GM12865 (cell line): ENCODE data around the gene RBMS3.

Experiments
- DNase-seq: peaks from one replicate; pipeline ENCODE4 v3.0.0; 2010; ENCODE audit warnings: low read depth
- H3K4me3 ChIP-seq: 2 replicates; pipeline ENCODE4 v1.5.1; 2011; ENCODE audit warnings: mild to moderate bottlenecking, low read depth, low read length, control low read depth
- TF ChIP-seq, protein P1 (sequence below): IDR thresholded peaks from 2 replicates; pipeline ENCODE4 v1.5.1; 2011; ENCODE audit warnings: low read length, control low read depth, low read depth, inconsistent platforms; ENCODE audit not compliant: insufficient read depth; ENCODE audit errors: missing control alignments

Gene RBMS3

DNA sequence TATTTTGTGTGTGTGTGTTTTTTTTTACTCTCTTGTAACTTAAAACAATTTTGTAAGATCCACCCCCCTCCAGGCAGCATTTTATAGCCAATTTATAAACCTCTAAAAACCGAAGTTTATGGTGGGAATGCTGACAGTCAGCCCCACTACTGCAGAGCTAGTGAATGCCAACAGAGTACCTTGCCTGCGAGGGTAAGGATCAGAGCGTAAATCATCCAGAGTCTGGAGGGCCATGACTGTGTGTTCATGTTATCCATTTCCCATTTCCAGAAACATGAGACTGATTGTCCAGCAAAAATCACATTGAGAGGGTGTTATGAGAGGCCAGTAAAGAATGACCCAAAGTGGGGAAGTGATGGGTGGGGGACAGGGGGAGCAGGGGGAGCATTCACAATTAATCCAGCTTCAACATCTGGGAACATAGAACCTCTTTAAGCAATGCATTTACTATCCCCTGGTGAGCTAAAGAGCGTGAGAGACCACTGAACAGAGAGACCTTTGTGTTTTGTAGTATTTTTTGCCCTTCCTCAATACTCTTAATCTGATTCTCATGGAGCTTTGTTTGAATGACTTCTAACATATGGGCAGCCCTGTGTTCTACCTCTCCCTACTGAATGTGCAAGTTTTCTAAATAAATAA, 464.5 kb downstream of the RBMS3 start:
- no peak for DNase-seq
- no peak overlapping the region for H3K4me3 ChIP-seq
- TF ChIP-seq, protein P1, sequence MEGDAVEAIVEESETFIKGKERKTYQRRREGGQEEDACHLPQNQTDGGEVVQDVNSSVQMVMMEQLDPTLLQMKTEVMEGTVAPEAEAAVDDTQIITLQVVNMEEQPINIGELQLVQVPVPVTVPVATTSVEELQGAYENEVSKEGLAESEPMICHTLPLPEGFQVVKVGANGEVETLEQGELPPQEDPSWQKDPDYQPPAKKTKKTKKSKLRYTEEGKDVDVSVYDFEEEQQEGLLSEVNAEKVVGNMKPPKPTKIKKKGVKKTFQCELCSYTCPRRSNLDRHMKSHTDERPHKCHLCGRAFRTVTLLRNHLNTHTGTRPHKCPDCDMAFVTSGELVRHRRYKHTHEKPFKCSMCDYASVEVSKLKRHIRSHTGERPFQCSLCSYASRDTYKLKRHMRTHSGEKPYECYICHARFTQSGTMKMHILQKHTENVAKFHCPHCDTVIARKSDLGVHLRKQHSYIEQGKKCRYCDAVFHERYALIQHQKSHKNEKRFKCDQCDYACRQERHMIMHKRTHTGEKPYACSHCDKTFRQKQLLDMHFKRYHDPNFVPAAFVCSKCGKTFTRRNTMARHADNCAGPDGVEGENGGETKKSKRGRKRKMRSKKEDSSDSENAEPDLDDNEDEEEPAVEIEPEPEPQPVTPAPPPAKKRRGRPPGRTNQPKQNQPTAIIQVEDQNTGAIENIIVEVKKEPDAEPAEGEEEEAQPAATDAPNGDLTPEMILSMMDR: no peak

DNA sequence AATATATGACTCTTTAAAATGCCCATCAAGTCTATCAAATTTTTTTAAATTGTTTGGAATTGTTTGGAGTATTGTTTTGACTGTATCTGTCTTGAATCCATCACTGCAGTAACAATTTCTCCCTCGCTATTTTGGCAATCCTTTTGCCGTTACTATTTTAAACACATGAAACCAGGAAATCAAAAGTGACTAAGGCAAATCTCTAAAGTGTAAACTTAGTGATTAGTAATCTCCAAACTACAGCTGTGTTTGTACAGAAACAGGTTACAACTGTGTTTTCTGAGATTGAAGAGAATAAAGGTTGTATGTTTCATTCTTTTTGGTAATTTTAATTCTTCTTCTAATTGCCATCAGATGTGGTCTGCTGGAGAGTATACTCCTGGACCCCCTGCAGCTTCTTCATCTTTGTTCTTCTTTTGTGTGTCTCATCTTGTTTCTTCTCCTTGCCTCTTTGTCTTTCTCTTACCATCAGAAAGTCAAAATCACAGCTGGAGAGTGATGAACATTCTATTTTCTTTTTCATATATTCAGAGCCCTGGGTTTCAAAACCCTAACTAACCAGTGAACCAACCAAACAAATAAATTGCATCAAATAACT, 465.4 kb downstream of the RBMS3 start:
- no peak overlapping the region for H3K4me3 ChIP-seq
- no peak for DNase-seq

DNA sequence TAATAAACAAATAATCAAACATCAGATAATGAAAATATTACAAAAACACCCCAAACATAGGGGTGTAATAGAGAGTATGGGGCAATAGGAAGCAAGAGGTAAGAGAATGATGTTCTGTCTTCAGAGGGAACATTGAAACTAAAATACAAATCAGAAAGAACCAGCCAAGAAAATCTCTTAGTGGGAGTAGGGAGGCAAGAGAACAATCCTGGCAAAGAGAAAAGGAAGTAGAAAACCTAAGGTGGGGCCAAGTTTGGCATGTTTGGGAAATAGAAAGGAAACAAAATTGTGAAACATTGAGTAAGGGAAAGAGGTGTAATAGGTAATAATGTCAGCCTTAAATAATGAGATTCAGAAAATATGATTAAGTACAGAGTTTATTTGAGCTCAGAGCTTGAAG, 467.1 kb downstream of the RBMS3 start:
- no peak overlapping the region for H3K4me3 ChIP-seq
- TF ChIP-seq, protein P1: no peak
- DNase-seq: no peak

More for the DNA sequence above, 465.4 kb downstream of the RBMS3 start:
- TF ChIP-seq, protein P1: no peak

DNA sequence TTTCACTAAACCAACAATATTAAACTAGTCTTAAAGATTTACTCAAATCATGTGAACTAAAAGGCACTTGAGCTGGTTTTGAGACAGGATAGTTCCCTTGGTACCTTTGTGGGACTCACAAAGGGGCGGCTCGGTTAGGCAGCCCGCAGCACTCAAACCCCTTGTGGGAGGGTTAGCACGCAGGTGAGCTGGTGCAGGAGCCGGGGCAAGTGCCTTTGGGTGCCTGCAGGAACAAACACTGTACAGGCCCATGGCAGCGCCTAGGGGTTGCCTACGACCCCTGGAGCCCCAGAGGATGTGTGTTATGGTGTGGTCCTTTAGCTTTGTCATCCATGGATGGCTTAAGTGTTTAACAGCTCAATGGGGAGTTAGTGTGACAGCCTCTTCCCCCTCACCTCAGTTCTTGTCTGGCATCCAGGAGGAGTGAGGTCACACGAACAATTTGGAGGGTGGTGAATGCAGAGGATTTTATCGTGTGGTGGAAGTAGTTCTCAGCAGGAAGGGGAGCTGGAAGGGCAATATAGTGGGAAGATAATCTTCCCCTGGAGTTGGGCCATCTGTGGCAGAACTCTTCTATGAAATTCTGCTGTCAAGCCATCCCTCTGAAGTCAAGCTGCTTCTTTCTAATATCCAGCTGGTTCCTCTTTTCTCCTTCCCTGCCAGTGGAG, 470.9 kb downstream of the RBMS3 start:
- H3K4me3 ChIP-seq: no peak overlapping the region
- no peak for DNase-seq
- TF ChIP-seq, protein P1: no peak

DNA sequence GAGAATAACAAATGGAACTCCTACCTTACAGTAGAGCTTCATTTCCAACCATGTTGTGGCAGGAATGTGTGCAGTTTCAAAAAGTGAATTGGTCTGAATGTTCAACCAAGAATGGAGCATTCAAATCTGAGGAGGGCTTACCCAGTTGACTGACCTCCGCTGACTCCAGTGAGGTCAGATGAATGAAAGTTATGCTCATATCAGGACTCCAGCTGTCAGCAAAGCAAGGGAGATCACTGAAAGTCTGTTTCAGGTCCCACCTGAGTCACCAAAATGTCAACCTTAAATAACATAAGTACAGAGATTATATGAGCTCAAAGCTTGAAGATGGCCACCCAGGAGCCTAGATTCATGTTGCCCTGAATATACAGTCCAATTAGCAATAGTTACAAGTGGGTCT, 473.5 kb downstream of the RBMS3 start:
- peak; percentile 60 for DNase-seq
- TF ChIP-seq, protein P1: no peak
- H3K4me3 ChIP-seq: no peak overlapping the region

DNA sequence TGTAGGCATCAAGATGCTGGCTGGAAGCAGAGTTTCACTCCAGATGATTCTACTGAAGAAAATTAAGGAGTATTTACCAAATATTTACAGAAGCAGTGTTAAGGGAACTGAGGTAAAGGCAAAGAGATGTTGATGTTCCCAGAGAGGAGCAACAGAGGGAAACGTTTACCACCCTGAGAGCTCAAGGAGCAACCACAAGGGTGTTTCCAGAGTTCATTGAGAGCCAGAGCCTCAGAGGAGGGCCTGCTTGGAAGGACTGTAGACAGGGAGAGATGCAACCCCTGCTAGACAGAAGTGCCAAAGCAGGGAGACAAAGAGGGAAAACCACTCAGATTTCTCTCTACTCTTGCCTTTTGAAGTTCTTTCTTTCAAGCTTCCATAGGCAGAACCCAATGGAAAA, 474.5 kb downstream of the RBMS3 start:
- TF ChIP-seq, protein P1: no peak
- no peak overlapping the region for H3K4me3 ChIP-seq

More for the DNA sequence above, 474.5 kb downstream of the RBMS3 start:
- DNase-seq: no peak
